CD1c-positive myeloid dendritic cell (primary cell): ENCODE data around the gene HBD.
"Not testable (repeated sequence)": the region's sequence is repeated elsewhere in the genome, so short reads cannot be mapped to it uniquely, and the experiment has no call there.

ENCODE experiments used
- DNase-seq: peaks from one replicate; pipeline ENCODE4 v3.0.0-alpha.2; 2016; ENCODE audit errors: extremely low spot score

The HBD gene

GRCh38 chr11:5253440-5253839, 19.2 kb upstream of the HBD start:
- DNase-seq, result not testable (repeated sequence)

GRCh38 chr11:5252919-5253265, 18.6 kb upstream of the HBD start:
- no peak for DNase-seq

- no peak for DNase-seq
Observed at GRCh38 chr11:5252192-5252918, 18.1 kb upstream of the HBD start.

DNA sequence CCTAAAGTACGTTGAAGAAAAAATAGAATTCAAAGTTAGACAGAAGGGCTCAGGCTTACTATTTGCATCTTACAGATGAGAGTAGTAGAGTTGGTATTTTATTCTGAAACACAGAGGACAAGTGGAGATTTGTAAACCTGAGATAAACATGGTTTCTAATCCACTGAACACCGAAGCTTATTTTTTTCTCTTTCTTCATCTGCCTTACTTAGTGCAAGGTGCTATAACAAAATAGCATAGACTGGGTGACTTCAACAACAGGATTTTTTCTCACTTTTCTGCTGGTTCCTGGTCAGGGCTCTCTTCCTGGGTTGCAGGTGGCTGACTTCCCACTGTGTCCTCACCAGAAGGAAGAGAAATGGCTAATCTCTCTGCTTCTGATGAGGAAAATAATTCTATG, 17.5 kb upstream of the HBD start:
- no peak for DNase-seq

DNA sequence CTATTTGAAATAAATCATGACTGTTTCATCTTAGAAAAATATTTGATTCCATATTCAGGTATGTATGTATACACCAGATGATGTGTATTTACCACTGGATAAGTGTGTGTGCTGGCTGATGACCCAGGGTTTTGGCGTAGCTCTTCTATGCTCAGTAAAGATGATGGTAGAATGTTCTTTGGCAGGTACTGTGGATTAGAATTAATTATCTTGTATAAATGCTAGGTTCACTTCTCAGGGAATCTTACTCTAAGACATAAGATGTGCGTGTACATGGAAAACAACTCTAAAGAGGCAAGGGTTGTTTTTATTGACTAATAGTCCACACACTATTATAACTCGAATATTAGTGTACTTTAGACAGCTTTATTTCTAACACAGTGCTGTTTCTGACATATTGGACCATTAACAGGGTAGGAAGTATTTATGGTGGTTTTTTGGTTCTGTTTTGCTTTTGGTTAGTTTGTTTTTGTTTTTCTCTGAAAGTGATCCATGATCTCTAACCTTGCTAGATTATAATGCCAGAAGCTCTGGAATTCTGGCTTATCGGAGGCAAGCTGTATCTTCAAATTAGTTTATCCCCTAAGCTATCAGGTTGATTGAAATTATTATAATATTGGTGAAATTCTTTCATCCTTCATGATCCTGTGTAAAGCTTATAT, 16.4 kb upstream of the HBD start:
- DNase-seq, result no peak

DNA sequence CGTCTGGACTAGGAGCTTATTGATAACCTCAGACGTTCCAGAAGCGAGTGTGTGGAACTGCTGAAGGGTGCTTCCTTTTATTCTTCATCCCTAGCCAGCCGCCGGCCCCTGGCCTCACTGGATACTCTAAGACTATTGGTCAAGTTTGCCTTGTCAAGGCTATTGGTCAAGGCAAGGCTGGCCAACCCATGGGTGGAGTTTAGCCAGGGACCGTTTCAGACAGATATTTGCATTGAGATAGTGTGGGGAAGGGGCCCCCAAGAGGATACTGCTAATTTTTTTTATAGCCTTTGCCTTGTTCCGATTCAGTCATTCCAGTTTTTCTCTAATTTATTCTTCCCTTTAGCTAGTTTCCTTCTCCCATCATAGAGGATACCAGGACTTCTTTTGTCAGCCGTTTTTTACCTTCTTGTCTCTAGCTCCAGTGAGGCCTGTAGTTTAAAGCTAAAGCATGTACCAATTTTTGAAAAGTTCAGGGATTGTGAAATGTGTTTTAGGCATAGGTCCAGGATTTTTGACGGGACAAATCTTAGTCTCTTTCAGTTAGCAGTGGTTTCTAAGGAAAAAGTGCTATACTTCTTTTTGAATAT, 15.6 kb upstream of the HBD start, which contains the start of gene HBG1:
Gene HBG1 (minus strand): TSS at position 51 of the 590 bp plus-strand sequence. CDS start 53 bp downstream, outside the sequence.
- DNase-seq, result not testable (repeated sequence)

DNA sequence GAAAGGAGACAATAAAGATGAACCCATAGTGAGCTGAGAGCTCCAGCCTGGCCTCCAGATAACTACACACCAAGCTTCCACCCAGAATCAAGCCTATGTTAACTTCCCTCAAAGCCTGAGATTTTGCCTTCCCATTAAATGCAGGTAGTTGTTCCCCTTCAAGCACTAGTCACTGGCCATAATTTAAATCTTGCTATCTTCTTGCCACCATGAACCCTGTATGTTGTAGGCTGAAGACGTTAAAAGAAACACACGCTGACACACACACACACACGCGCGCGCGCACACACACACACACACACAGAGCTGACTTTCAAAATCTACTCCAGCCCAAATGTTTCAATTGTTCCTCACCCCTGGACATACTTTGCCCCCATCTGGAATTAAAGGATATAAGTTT, 14.2 kb upstream of the HBD start:
- DNase-seq, result not testable (repeated sequence)

DNA sequence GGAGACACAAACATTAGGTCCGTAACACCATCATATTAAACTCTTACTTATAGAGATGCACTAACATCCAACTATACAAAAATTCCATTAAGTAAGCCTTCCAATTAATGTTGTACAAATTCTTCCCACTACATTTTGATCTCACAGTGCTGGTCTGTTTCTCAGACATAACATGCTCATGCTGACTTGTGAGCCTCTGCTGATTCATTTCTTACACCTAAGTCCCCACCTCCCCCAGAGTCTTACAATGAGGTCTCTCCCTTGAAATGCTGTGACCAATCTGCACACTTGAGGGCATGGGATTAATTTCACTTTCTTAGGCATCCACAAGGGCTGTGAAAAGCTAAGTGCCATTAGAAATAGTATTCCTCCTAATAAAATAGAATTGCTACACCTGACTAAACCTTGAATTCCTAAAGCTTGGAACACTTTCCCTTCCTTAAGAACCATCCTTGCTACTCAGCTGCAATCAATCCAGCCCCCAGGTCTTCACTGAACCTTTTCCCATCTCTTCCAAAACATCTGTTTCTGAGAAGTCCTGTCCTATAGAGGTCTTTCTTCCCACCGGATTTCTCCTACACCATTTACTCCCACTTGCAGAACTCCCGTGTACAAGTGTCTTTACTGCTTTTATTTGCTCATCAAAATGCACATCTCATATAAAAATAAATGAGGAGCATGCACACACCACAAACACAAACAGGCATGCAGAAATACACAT, 13.3 kb upstream of the HBD start:
- no peak for DNase-seq

GRCh38 chr11:5246772-5247471, 12.6 kb upstream of the HBD start:
- DNase-seq, result no peak

DNA sequence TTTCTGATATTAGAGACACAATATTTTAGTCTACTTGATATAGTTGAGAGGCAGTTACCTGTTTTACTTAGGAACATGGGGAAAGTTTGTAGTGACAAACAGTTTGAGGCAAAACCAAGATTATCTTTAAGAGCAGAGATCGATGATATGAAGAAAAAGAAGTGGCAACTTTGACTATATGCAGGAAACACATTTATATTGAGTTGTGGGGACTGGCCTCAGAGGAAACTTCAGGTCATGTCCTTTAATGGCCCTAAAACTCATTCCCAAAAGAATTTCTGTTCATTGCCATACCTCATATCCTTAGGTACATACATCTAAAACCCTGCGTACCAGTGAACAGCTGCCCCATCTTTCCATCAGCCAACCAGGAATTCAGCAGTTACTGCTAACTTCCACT, 10.9 kb upstream of the HBD start:
- no peak for DNase-seq

DNA sequence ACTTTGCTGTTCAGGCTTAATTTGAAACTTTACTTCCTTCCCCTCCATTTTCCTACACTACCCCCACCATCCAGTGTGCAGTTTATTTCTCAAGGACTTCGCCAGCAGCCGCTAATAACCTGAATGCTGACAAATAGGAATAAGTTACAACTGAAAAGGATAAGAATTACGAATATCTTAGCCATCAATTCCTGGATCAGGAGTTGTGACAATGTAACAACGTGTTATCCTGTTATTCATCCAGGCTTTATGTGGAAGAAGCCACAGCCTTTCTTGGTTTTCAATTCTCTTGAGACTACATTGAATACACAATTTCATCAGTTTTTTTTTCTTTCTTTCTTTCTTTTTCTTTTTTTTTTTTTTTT, 9.5 kb upstream of the HBD start:
- no peak for DNase-seq

DNA sequence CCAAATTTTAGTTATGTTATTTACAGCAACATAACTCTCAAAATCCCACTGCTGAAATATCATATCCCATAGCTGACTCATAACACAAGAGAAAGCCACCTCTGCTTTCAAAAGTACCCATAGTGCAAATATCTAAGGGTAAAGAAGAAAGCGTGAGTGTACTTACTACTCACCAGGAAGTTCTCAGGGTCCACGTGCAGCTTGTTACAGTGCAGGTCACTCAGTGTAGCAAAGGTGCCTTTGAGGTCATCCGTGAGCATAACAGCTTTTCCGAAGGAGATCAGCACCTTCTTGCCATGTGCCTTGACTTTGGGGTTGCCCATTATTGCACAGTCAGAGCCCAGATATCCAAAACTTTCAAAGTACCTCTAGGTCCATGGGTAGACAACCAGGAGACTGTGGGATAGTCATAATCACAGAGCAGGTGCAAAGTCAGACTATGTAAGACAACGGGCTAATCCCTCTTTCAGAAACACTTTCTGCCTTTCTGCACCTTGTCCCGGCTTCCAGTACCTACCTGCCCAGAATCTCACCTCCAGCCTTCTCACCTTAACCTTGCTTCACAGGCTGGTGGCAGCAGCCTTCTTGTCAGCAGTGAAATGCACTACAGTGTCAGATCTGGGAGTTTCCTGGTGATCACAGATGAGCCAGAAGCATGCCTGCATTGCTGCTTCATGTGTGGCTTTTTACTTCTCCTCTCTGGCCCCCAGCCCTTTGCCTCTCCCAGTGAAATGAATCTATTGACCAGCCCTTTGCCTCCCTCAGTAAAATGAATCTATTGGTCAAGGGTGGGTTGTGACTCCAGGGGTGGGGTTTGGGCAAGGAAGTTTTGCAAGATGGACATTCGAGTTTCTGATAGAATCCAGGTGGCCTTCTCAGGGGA, 8.9 kb upstream of the HBD start:
- DNase-seq, result no peak

DNA sequence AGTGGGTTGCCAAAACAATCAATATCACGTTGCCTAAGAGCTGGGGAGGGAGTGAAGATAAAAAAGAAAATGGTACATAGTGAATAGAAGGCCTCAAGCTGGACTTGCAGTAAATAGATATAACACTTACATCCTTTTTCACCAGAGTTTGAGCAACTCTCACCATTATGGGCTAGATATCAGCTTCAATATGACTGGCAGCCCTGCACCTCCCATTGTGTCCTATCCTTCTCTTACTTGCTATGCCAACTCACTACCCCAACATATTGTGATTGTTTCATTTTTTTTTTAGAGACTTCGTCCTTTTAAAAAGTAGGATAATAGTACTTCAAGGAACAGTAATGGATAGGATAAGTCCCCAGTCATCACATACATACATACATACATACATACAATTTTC, 7.9 kb upstream of the HBD start:
- DNase-seq, result no peak

- DNase-seq, result no peak
Observed at GRCh38 chr11:5241458-5241857, 7.2 kb upstream of the HBD start.

- DNase-seq, result no peak
Observed at GRCh38 chr11:5240458-5240857, 6.2 kb upstream of the HBD start.

- no peak for DNase-seq
Observed at GRCh38 chr11:5240056-5240455, 5.8 kb upstream of the HBD start.

GRCh38 chr11:5239046-5239445, 4.8 kb upstream of the HBD start:
- DNase-seq, result no peak

GRCh38 chr11:5238486-5238885, 4.2 kb upstream of the HBD start:
- no peak for DNase-seq

- DNase-seq, result no peak
Observed at GRCh38 chr11:5237420-5237819, 3.1 kb upstream of the HBD start.

DNA sequence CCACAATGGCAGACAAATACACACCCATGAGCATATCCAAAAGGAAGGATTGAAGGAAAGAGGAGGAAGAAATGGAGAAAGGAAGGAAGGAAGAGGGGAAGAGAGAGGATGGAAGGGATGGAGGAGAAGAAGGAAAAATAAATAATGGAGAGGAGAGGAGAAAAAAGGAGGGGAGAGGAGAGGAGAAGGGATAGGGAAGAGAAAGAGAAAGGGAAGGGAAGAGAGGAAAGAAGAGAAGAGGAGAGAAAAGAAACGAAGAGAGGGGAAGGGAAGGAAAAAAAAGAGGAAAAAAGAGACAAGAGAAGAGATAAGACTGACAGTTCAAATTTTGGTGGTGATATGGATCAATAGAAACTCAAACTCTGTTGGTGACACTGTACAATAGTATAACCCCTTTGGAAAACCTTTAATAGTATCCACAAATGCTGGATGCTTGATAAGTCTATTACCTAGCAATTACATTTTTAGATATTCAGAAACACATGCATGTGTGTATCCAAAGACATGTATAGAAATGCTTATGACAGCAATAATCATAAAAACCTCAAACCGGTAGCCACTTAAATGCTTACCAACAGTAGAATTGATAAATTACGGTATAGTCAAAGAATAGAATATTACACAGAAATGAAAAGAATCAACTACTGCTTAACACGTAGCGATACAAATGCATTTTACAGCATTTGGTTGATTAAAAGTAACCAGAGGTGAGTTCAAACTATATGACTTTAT, 1.2 kb upstream of the HBD start:
- DNase-seq, result no peak
